WI38 (cell line): ENCODE results near the gene KCTD5.

Experiments
- H3K4me3 ChIP-seq: 2 replicates; pipeline ENCODE4 v1.5.1; 2011; ENCODE audit warnings: low read depth, mild to moderate bottlenecking, control low read depth, low read length
- CTCF ChIP-seq: IDR thresholded peaks from 2 replicates; pipeline ENCODE4 v1.5.1; 2012; ENCODE audit warnings: low read depth, mild to moderate bottlenecking, control low read depth, low read length

KCTD5 gene

GRCh38 chr16:2710021-2710710 lies 27.8 kb downstream of the KCTD5 start:
- TF ChIP-seq CTCF = no peak
- no peak overlapping the region for H3K4me3 ChIP-seq

- H3K4me3 ChIP-seq = no peak overlapping the region
- no peak for TF ChIP-seq CTCF
Observed at GRCh38 chr16:2710711-2711231, 28.4 kb downstream of the KCTD5 start.

GRCh38 chr16:2711370-2712062 lies 29.2 kb downstream of the KCTD5 start:
- H3K4me3 ChIP-seq = no peak overlapping the region
- no peak for TF ChIP-seq CTCF

GRCh38 chr16:2712063-2712441 lies 29.7 kb downstream of the KCTD5 start:
- TF ChIP-seq CTCF = no peak

GRCh38 chr16:2712546-2712945 lies 30.2 kb downstream of the KCTD5 start:
- no peak overlapping the region for H3K4me3 ChIP-seq
- TF ChIP-seq CTCF = no peak

More at GRCh38 chr16:2712063-2712441, 29.7 kb downstream of the KCTD5 start:
- H3K4me3 ChIP-seq = no peak overlapping the region

GRCh38 chr16:2713523-2713922 lies 31.2 kb downstream of the KCTD5 start:
- H3K4me3 ChIP-seq = no peak overlapping the region
- TF ChIP-seq CTCF = no peak
